HG03457 (cell line): ENCODE results near the gene ANP32B.
"Not testable (repeated sequence)": the region's sequence is repeated elsewhere in the genome, so short reads cannot be mapped to it uniquely, and the experiment has no call there.

Experiments used
- ATAC-seq: cut with Tn5 transposase; IDR thresholded peaks from one replicate; pipeline ENCODE4 v1.9.1; 2021; ENCODE audit warnings: moderate number of reproducible peaks; ENCODE audit not compliant: unreplicated experiment

Gene ANP32B

DNA sequence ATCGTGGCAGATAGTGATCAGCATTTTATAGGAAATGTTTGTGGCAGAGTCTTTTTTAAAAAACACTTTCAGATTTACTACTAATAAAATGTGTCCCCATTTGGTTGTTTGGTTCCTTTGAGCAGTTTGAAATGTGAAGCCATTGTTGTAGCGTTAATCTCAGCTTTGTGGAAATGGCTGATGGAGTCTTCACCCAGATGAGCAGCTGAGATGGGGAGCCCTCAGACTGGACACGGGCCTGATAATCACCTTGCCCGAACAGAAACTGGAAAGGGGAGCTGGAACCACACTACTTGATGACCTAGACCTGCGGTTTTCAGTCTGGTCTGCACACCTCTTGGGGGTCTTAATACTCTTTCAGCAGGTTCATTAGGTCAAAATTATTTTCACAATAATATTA lies 20.6 kb upstream of the ANP32B start:
- no peak for ATAC-seq

DNA sequence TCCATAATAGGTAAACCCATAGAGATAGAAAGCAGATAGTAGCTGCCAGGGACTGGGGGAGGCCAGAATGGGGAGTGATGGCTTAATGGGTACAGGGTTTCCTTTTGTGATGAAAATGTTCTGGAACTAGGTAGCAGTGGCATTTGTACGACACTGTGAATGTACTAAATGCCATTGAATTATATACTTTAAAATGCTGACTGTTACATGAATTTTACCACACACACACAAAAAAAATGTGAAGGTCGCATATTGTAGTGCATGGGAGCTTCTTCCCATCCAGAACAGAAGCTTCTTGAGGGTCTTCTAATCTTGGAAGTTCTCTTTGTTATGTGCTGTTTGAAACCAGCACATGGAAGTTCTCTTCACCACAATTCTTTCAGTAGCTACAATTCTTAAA lies 19.9 kb upstream of the ANP32B start:
- no peak for ATAC-seq

DNA sequence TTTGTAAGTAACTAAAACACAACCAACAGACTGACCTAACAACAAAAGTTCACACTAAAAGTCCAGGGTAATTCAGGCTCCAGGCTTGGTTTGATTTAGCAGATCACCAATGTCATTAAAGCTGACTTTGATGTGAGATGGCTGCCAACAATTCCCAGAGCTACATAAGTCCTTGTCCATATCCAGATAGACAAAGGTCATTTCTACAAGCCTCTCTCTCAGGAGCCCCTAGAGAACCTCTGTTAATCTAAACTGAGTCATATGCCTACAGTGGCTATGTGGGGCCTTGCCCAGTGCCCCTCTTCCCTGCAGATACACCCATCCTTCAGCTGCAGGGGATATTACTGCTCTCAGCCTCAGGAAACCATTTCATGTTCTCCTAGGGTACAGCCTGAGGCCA lies 18.2 kb upstream of the ANP32B start:
- no peak for ATAC-seq

DNA sequence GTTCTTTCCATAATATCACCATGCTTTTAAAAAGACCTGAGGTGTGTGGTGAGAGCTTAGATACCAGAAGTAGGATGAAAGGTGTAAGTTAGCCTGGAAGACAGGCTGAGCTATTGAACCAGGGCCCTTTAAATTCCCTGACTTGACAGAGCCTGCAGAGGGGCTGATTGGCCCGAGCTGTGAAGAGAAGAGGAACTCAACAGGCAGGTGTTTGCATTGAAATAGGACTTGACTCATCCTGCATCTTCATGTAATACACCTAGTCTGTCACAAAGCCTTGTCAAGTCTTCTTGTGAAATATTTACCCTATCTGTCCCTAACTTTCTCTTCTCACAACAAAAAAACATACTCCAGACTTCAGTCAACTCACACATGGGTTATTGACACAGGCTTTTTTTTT lies 16.6 kb upstream of the ANP32B start:
- no peak for ATAC-seq

DNA sequence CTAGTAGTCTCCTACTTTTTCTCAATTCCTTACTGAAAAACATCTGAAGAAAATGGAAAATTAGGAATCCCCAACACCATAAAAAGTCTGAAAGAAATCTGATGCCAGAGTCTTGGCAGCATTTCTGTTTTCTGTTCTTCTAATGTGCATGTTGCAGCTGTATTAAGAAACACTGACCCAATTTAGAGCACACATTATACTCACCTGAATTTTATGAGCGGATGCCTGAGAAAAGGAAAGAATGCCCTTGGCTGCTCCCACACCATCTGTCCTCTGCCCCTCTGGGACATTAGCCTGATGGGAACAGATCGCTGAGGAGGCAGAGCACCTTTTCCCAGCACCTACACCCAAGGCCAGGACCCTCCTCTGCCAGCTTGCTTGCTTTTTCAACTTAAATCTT lies 14.1 kb upstream of the ANP32B start:
- no peak for ATAC-seq

DNA sequence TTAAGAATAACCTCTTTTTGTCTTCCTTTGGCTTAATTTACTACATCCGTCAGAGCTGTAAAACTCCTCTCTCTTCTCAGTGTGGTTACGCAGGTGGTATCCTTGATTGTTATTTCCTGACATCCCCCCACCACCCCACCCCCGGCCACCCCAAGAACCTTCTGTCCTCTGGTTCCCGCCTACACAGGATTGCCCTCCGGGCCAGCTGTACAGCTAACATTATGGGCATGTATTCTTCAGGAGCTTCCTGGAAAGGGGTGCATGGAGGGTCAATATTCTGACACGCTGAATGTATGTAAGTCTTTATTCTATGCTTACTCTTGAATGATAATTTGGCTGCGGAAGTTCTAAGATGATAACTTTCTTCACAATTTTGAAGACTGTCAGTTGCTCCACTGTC lies 13.0 kb upstream of the ANP32B start:
- no peak for ATAC-seq

DNA sequence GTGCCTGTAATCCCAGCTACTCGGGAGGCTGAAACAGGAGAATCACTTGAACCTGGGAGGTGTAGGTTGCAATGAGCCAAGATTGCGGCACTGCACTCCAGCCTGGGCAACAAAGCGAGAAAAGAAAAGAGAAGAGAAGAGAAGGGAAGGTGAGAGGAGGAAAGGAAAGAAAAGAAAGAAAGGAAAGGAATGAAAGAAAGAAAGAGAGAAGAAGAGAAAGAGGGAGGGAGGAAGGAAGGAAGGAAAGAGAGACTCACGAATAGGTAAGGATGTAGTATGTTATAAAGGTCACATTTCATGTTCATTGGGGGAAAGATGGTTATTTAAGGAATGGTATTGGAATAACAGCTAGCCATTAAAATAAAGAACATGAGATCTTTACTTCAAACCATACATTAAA lies 10.4 kb upstream of the ANP32B start:
- ATAC-seq: no peak

DNA sequence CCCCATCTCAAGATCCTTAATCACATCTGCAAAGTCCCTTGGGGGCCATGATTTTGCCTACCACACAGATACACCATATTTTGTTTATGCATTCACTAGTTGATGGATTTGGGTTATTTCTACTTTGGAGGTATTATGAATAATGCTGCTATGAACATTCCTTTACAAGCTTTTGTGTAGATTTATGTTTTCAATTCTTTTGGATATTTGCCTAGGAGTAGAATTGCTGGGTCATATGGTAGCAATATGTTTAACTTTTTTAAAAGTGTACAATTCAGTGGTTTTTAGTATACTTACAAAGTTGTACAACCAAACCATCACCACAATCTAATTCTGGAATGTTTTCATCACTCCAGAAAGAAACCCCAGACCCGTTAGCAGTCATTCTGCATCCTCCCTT lies 7.8 kb upstream of the ANP32B start:
- no peak for ATAC-seq

DNA sequence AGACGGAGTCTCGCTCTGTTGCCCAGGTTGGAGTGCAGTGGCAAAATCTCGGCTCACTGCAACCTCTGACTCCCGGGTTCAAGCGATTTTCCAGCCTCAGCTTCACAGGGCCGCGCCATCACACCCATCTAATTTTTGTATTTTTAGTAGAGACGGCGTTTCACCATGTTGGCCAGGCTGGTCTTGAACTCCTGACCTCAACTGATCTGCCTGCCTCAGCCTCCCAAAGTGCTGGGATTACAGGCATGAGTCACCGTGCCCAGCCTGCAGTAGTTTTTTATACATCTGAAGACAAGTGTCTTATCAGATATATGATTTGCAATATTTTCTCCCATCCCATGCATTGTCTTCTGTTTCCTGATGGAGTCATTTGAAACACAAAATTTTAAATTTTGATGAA lies 6.5 kb upstream of the ANP32B start:
- not testable (repeated sequence) for ATAC-seq

DNA sequence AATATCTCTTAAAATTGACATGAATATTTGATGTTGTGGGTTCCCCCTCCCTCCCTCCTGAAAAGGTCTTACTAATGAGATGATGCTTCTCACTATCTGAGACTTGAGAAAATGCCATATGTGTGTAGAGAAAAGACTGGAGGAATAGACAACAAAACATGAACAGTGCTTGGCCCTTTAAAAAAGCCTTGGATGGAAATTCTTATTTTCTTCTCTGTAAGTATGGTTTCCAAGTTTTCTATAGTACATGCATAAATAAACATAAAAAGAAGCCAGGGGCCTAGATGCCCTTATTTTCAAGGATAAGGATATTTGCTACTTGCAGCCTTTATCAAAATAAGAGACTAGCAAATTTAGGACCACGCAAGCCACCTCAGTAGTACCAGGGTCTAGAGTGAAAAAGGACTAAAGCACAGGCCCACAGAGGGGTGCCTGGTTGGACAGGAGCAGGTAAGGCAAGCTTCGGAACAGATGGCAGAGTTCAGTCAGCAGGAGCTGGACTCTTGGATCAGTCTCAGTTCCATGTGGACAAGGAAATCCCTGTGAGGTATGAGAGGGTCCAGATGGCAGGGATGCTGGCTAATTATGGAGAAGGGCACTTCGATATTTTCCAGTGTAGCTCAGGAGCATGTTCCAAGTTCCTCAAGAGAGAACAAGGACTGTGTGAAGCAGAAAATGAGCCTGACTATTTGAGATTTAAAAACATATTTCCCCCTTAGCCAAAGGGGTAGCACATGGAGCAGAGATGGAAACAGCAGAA lies 4.6 kb upstream of the ANP32B start:
- no peak for ATAC-seq

DNA sequence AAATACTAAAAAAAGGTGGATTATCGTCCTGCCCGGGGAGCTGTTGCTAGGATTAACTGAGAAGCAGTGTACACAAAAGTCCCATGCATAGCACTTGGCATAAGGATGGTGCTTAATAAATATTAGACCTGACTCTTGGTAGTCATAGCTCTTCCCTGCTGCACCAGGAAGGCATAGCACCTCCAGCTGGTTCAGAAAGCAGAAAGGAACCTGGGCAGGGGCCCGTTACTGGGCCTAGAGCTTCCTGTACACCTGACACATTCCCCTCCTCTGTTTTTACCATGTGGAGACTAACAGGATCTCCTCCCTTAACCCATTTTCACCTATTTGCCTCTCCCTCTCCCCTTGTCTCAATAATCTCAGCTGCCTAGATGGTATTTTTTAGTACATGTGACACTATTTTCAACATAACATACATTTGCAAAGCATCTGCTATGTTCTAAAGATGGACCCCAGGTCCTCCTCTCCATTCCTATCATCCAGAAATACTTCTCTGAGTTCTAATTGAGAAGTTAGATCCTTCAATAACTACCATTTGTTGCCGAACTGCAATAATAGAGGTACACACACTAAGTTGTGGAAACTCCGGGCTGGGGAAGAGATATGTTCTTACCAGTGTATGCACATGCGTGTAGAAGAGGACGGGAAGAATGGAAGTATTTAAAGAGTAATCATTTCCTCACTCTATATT lies 3.2 kb upstream of the ANP32B start:
- no peak for ATAC-seq

DNA sequence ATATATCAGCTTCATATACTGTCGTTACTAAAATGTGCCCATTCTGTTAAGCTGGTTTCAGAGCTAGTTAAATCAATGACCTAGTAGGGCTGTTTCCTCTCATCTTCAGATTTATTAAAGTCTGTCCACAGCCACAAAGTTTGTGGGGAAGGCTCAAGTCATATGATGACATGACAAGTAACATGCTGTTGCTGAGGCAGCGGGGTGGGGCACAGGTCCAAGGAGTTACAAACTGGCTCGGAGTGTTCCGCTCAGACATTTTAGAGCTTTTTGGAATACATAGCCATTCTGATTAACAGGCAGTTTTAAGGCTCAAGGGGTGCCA lies 2.7 kb upstream of the ANP32B start:
- ATAC-seq: no peak

DNA sequence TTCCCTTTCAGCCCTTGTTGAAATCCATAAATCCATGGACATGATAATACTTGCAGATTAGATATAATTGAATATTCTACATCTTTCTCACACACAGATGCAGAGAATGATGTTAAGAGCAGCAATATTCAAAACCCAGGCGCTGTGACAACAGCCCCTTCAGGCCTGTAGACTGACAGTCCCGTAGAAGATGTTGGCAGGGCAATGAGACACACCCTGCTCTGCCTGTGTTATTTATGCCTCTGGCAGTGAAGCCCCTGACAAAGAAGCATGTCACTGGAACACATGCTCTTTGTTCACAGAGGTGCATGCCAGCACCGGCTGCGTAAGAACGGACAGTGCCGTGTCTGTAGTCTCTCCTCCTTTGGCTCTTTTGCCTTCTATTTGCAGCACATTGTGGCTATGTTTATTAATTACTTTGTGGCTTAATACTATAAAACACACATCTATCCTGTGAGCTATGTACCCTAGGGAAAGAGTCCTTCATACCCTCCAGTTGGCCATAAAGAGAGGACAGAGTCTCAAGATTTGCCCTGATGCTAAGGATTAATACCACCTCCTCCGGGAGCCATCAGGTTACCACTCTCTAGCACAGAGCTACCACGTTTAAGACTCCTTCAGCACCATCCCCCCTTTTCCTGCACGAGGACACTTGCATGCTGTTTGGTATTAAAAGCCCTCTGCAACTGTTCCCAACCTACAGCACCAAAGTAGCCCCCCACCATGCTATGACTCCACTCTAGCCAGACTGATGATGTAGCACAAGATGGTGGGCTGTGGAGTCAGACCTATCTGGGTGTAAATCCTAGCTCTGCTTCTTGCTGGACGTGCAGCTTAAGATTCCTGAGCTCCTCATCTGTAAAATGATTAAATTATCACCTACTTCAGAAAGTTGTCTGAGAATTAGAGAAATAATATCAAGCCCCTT lies 2.0 kb upstream of the ANP32B start:
- ATAC-seq: no peak

DNA sequence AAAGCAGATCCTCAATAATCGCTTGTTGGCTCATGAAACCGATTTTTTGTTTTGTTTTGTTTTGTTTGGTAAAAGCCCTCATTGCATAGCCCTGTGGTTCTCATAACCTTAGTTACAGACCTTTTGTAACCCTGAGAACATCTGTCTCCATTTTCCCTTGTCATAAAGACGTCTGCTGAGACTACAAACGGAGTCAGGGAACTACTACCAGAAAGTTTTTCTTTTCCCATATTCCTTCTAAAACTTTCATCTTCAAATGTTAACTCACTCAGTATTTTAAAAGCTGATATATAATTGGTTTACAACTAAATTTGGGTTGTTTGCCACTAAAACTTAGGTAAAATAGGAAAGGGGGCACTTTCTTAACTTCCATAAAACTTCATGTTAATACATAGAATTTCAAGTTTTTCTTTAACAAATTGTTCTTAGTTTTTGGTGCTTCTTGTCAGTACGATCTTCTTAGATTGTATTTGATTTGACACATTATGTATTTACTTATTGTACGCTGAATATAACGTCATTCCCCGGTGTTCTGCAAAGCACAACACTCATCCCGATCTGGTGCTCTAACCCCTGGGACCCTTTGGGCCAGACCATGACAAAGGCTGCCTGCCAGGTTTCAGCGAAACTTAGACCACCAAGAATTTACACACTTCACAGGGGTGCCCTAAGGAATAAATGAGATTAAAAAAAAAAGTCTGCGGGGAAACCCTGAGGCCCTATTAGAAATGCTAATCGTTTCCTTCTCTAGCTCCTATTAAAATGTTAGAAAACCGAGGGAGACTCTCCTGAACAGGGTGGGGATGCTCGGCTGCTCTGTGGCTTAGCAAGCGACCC lies 1.1 kb upstream of the ANP32B start:
- ATAC-seq: no peak

DNA sequence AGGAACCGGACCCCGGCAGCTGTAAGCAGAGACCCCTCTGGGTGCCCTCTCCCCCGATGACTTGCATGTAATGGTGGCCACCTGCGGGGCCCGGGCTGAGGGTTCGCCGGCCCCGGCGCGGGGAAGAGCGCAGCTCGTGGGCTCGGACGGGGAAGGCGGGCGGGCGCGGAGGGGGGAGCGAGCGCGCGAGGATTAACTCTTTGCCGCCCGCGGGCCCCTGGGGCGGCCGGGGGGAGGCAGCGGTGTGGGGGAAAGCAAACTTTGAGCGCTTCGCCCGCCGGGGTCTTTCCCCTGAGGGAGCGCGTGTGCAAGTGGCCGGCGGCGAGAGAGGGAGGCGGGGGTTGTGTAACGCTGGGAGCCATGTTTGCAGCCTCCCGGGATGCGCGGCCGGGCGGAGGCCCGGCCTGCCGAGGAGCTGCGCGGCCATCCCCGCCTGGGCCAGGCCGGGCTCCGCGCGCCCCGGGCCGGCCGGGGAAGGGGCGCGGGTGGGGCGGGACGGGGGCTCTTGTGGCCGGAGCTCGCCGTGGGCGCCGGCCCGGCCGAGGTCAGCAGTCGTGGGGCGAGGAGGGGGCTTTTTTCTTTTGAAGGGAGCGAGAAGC lies 547 bp downstream of the ANP32B start:
- ATAC-seq: peak; percentile 6

DNA sequence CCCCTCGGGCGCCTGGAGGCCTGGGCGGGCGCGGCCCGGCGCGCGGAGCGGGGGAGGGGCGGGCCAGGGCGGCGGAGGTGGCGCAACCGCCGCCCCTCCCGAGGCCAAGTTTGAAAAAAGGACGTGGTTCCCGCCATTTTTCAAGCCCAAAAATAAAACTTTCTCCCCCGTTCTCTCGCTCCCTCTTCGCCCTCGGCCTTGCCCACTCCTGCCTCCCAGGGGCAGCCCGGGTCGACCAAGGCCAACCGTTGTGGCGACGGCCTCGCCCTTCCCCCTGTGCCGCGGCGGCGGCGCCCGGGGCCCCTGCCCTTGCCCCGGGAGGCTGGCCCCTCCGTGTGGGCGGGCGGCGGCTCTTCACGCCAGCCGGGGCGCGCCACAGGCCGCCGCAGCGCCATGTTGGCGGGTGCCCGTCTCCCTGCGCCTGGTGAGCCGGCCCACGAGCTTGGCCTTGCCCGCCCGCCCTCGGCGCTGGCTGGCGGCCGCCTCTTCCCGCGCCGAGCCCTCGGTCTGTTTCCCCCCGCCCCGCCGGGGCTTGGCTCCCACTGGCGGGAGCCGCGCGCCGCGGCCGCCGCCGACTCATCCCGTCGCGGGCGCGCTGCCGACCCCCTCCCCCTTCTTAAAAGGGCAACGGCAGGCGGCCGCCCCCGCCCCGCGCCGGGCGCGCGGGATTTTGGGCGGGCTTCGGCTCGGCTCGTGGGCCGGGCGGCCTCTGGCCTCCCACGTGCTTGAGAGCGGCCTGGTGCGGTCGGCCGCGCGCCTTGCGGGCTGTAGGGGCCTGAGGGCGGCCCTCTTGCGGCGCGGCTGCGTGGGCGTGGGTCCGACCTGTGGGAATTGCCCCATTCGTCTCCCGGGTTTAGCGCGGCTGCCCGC lies 1.3 kb downstream of the ANP32B start:
- no peak for ATAC-seq

DNA sequence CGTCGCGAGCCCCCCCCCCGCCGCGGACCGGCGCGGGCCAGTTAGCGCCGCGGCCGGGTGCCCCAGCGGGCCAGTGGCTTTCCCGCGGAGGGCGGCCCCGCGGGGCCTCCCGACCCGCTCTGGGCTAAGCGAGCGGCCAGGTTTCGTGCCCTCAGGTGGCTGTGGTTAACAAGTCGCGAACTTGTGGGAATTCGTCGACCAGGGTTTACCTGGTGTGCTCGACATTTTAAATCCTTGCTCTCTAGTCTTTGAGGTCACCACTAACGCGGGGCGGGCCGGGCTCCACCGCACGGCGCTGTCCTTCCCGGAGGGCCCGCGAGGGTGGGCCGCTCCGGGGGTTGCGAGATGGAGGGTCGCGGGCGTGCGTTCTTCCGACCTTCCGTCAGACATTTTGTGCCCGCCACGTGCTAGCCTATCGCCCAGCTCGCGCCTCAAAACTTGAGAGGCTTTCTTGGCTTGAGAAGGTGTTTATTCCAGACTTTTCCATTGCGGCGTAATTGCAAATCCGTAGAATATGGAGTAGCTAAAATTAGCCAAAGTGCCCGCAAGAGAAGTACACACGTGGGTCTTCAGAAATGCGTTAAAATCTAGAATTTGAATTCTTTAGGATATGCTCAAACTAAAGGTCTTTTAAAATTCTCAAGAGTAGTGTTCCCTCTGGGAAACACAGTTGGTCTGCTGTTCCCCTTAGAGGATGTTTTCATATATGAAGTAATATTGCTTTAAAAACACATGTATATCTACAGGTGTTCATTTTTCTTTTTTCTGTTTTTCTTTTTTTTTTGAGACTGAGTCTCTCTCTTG lies 2.1 kb downstream of the ANP32B start:
- ATAC-seq: no peak

DNA sequence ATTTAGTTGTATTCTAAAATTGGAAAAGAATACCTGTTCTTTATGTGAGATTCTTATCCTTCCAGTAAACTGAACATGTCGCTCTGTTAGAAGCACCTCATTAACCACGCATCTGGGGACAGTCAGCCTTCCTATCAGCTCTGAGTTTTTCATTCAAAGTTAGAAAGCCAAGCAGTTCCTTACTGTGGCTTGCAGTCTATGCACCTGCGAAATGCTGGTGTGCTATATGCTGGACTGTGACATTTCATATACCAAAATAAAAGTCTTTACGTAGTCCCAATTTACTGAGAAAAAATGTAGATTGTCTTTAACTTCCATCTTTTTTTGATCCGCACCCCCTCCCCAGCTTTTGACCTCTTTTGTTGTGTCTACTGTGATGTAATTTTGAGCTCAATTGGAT lies 4.3 kb downstream of the ANP32B start:
- no peak for ATAC-seq

DNA sequence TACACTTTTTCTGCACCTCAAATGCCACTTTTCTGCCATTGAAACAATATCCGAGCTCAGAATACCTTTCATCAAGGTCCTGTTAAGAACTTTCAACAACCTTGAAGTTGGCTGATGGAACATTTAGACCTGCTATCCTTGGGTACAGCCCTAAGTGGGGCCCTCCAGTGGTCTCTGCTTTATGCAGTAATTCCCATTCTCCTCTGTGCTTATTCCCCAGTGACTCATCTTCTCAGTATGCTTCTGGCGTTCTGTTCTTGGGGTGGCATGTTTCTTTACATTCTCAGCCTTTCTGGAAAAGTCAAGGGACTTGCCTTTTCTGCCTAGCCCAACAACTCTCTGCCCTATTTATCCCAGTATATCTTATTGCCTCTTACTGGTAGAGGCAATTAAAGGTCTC lies 7.1 kb downstream of the ANP32B start:
- no peak for ATAC-seq
